Neuron (in vitro differentiated cells): ENCODE data around the gene RAB39B.
"Not testable (repeated sequence)": the region's sequence is repeated elsewhere in the genome, so short reads cannot be mapped to it uniquely, and the experiment has no call there.

Source experiments
- H2AFZ ChIP-seq: one replicate; pipeline ENCODE4 v1.6.1; 2013; ENCODE audit warnings: low read depth, mild to moderate bottlenecking, inconsistent platforms, low read length, moderate library complexity
- H3K27me3 ChIP-seq: one replicate; pipeline ENCODE4 v1.6.1; 2013; ENCODE audit warnings: low read length; ENCODE audit not compliant: insufficient read depth
- H3K36me3 ChIP-seq: one replicate; pipeline ENCODE4 v1.6.1; 2013; ENCODE audit warnings: low read length; ENCODE audit not compliant: insufficient read depth
- H3K4me1 ChIP-seq: one replicate; pipeline ENCODE4 v1.6.1; 2013; ENCODE audit warnings: low read length; ENCODE audit not compliant: insufficient read depth
- H3K4me3 ChIP-seq: 2 replicates; pipeline ENCODE4 v1.5.1; 2013; ENCODE audit warnings: mild to moderate bottlenecking, low read length, moderate library complexity
- H3K9me3 ChIP-seq: one replicate; pipeline ENCODE4 v1.6.1; 2013; ENCODE audit warnings: low read length

Gene RAB39B

DNA sequence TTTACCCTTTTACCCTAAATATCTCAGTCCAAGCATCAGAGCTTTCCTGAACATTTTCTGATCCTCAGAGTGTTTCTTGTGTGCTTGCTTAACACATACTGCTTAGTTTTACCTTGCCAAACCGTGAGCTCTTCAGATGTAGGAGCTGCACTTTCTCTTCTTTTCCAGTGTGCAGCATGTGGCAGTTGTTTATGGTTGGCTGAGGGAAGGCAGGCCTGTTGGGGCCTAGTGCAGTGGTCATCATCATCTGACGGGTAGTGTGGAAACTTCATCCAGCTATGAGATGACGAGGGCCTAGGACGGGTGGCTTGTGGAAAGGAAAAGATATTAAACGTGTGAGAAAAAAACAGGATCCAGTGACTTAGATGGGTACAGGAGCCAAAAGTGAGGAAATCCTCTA lies 26.6 kb downstream of the RAB39B start:
- Histone ChIP-seq H3K36me3 (peaks cover 41% of the 10 kb centered on the region), H2AFZ (no peak overlapping the region), H3K9me3 (no peaks in the 10 kb centered on the region)

DNA sequence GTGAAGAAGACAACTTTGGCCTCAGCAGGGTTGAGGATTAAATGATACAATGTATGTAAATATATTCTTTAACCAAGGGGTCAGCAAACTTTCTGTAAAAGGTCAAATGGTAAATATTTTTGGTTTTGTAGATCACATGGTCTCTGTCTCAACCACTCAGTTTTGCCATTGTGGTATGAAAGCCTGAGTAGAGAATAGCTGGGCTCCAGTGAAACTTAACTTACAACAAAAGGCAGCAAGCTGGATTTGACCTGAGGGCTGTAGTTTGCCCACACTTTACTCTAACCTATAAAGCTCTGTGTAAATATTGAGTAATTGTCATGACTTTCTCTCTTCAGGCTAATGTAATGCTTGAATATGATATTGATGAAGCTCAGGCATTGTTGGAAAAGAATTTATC lies 28.4 kb downstream of the RAB39B start:
- H2AFZ ChIP-seq, result no peak overlapping the region
- no peaks in the 10 kb centered on the region for H3K9me3 ChIP-seq
- H3K27me3 ChIP-seq, result no peaks in the 10 kb centered on the region
- no peak overlapping the region for H3K4me3 ChIP-seq
- no peaks in the 10 kb centered on the region for H3K4me1 ChIP-seq
- H3K36me3 ChIP-seq, result peaks cover 45% of the 10 kb centered on the region

More for the DNA sequence above, 26.6 kb downstream of the RAB39B start:
- no peaks in the 10 kb centered on the region for H3K27me3 ChIP-seq
- H3K4me1 ChIP-seq, result no peaks in the 10 kb centered on the region
- H3K4me3 ChIP-seq, result no peak overlapping the region

- Histone ChIP-seq H3K4me3 (no peak overlapping the region), H2AFZ (no peak overlapping the region), H3K4me1 (no peaks in the 10 kb centered on the region), H3K9me3 (no peaks in the 10 kb centered on the region), H3K27me3 (no peaks in the 10 kb centered on the region), H3K36me3 (peaks cover 42% of the 10 kb centered on the region)
These were observed 33.1 kb downstream of the RAB39B start for GRCh38 chrX:155231163-155231562.

GRCh38 chrX:155225774-155226173 lies 38.5 kb downstream of the RAB39B start:
- H3K4me1 ChIP-seq, result no peaks in the 10 kb centered on the region
- H3K9me3 ChIP-seq, result no peaks in the 10 kb centered on the region
- H3K4me3 ChIP-seq, result no peak overlapping the region
- H3K36me3 ChIP-seq, result peaks cover 47% of the 10 kb centered on the region
- H2AFZ ChIP-seq, result no peak overlapping the region
- no peaks in the 10 kb centered on the region for H3K27me3 ChIP-seq

DNA sequence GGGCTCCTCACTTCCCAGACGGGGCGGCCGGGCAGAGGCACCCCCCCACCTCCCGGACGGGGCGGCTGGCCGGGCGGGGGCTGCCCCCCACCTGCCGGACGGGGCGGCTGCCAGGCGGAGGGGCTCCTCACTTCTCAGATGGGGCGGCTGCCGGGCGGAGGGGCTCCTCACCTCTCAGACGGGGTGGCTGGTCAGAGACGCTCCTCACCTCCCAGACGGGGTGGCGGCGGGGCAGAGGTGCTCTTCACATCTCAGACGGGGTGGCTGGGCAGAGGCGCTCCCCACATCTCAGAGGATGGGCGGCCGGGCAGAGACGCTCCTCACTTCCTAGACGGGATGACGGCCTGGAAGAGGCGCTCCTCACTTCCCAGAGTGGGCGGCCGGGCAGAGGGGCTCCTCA lies 40.5 kb downstream of the RAB39B start:
- not testable (repeated sequence) for H3K4me3 ChIP-seq, H3K4me1 ChIP-seq, H3K9me3 ChIP-seq, H3K27me3 ChIP-seq, H2AFZ ChIP-seq
- H3K36me3 ChIP-seq, result peaks cover 41% of the 10 kb centered on the region

- H3K4me1 ChIP-seq, result peaks cover 9% of the 10 kb centered on the region
These were observed 42.9 kb downstream of the RAB39B start for GRCh38 chrX:155221351-155221750.

GRCh38 chrX:155218777-155219176 lies 45.5 kb downstream of the RAB39B start:
- no peaks in the 10 kb centered on the region for H3K27me3 ChIP-seq
- no peaks in the 10 kb centered on the region for H3K9me3 ChIP-seq
- peaks cover 15% of the 10 kb centered on the region for H3K36me3 ChIP-seq
- H2AFZ ChIP-seq, result no peak overlapping the region
- H3K4me1 ChIP-seq, result peaks cover 9% of the 10 kb centered on the region
- no peak overlapping the region for H3K4me3 ChIP-seq

More at GRCh38 chrX:155221351-155221750, 42.9 kb downstream of the RAB39B start:
- H2AFZ ChIP-seq, result no peak overlapping the region
- H3K27me3 ChIP-seq, result no peaks in the 10 kb centered on the region
- no peaks in the 10 kb centered on the region for H3K9me3 ChIP-seq
- H3K4me3 ChIP-seq, result no peak overlapping the region
- H3K36me3 ChIP-seq, result peaks cover 22% of the 10 kb centered on the region

GRCh38 chrX:155216940-155217440 lies 47.3 kb downstream of the RAB39B start:
- Histone ChIP-seq H3K27me3 (no peaks in the 10 kb centered on the region), H3K36me3 (peaks cover 10% of the 10 kb centered on the region), H3K9me3 (no peaks in the 10 kb centered on the region), H2AFZ (no peak overlapping the region), H3K4me1 (peaks cover 9% of the 10 kb centered on the region), H3K4me3 (peak overlapping the region; percentile 79)

DNA sequence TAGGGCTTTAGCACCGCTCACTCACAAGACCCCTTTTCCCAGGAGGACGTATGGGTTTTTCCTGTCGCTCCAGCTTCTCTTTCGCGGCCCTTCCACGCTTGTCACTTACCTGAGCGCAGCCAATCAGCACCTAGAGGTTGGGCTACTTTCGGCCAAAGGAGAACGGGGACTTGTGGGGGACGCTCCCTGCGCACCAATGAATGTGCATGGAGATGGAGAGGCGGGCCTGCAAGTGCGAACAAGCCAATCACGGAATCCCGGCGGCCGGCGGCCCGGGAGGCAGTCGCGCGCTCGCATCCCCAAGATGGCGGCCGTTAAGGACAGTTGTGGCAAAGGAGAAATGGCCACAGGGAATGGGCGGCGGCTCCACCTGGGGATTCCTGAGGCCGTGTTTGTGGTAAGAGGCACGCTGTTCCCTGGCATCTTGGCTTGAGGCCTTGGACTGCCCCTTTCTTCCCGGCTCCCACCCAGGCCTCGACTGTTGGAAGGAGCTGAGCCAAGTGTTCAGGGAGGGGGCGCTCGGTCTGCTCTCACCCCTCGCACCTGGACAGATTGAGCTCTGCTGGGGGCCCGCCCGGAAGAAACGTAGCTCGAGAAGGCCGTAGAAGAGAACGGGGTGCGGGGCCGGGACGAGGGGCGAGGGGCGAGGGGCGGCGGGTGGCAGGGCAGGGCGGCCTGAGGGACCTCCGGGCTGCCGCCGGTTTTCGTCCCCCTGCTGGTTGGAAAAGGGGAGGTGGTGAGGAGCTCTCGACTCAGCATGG lies 47.9 kb downstream of the RAB39B start, which contains the start of gene VBP1:
Gene VBP1 (plus strand): TSS at position 282 of the 761 bp plus-strand sequence. CDS start 23 bp downstream, at position 305.
- no peaks in the 10 kb centered on the region for H3K9me3 ChIP-seq

GRCh38 chrX:155215443-155216178 lies 48.7 kb downstream of the RAB39B start:
- Histone ChIP-seq H3K27me3 (no peaks in the 10 kb centered on the region), H2AFZ (peak overlapping the region; percentile 2), H3K4me3 (peak overlapping the region; percentile 59), H3K36me3 (peaks cover 3% of the 10 kb centered on the region), H3K4me1 (peaks cover 9% of the 10 kb centered on the region), H3K9me3 (no peaks in the 10 kb centered on the region)

More for the DNA sequence above, 47.9 kb downstream of the RAB39B start, which contains the start of gene VBP1:
- Histone ChIP-seq H2AFZ (peak within 1 kb of the TSS; percentile 66), H3K4me3 (peak within 1 kb of the TSS; percentile 79), H3K36me3 (peaks cover 5% of the 10 kb centered on the region), H3K27me3 (no peaks in the 10 kb centered on the region), H3K4me1 (peaks cover 9% of the 10 kb centered on the region)

- Histone ChIP-seq H2AFZ (no peak overlapping the region), H3K9me3 (no peaks in the 10 kb centered on the region)
These were observed 50.6 kb downstream of the RAB39B start for GRCh38 chrX:155213731-155214130.

DNA sequence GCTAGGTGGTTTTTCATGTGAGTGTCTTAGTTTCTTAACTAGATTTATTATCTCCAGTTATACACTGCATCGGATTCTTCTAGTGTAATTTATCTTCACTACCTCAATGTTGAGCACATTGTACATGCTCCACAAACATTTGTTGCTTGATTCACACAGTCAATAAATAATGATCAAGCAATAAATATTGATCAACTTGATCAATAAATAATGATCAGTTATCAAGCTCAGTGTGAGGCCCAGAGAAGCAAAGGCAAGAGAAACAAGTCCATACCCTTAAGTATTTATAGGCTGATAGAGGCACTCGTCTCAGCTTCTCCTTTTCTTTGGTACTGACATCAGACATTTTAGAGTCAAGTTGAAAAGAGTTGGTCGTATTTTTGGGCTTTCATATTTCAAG lies 53.1 kb downstream of the RAB39B start:
- no peak overlapping the region for H3K4me3 ChIP-seq
- no peak overlapping the region for H2AFZ ChIP-seq
- no peaks in the 10 kb centered on the region for H3K4me1 ChIP-seq
- no peaks in the 10 kb centered on the region for H3K27me3 ChIP-seq
- H3K9me3 ChIP-seq, result no peaks in the 10 kb centered on the region
- no peaks in the 10 kb centered on the region for H3K36me3 ChIP-seq

More at GRCh38 chrX:155213731-155214130, 50.6 kb downstream of the RAB39B start:
- H3K27me3 ChIP-seq, result no peaks in the 10 kb centered on the region
- H3K4me3 ChIP-seq, result no peak overlapping the region
- H3K36me3 ChIP-seq, result no peaks in the 10 kb centered on the region
- H3K4me1 ChIP-seq, result peaks cover 9% of the 10 kb centered on the region
